ENCODE data around the gene KCNG2.

KCNG2 gene

GRCh38 chr18:79754022-79754761 lies 43.5 kb upstream of the KCNG2 start:
- Histone ChIP-seq H3K4me1 (ENCODE audit: insufficient read depth, low read length, poor library complexity, severe bottlenecking) (no peaks in the 10 kb centered on the region), H3K9me3 (ENCODE audit: insufficient read depth, low read depth, low read length) (no peaks in the 10 kb centered on the region), H3K4me2 (ENCODE audit: low read depth, low read length, poor library complexity, severe bottlenecking) (no peak overlapping the region), H3K27me3 (ENCODE audit: insufficient read depth, low read length, poor library complexity, severe bottlenecking) (no peaks in the 10 kb centered on the region), H3K36me3 (ENCODE audit: insufficient read depth, low read length) (peaks cover 27% of the 10 kb centered on the region; the same call in 1 of the 2 replicates), H3K9ac (ENCODE audit: low read depth, low read length, poor library complexity, severe bottlenecking) (no peak overlapping the region), H2AFZ (ENCODE audit: low read length) (no peak overlapping the region), H3K79me2 (ENCODE audit: insufficient read depth, low read length) (no peaks in the 10 kb centered on the region), H4K20me1 (ENCODE audit: insufficient read depth, low read length, poor library complexity, severe bottlenecking) (no peaks in the 10 kb centered on the region), H3K9me2 (replicated peaks; ENCODE audit: low read depth, low read length) (no peaks in the 10 kb centered on the region), H3K4me3 (ENCODE audit: low read length, poor library complexity, severe bottlenecking) (no peak overlapping the region), H3F3A (ENCODE audit: low read depth) (no peaks in the 10 kb centered on the region)
- TF ChIP-seq CTCF (conservative IDR thresholded peaks at IDR 0.05; ENCODE audit: low read length) (no peak), EZH2phosphoT487 (IDR thresholded peaks at IDR 0.05; ENCODE audit: borderline replicate concordance) (no peak)

GRCh38 chr18:79754831-79755351 lies 42.8 kb upstream of the KCNG2 start:
- H3K27me3 ChIP-seq (ENCODE audit: insufficient read depth, low read length, poor library complexity, severe bottlenecking), result no peaks in the 10 kb centered on the region
- no peaks in the 10 kb centered on the region for H3F3A ChIP-seq (ENCODE audit: low read depth)
- no peaks in the 10 kb centered on the region for H4K20me1 ChIP-seq (ENCODE audit: insufficient read depth, low read length, poor library complexity, severe bottlenecking)
- no peak overlapping the region for H3K9ac ChIP-seq (ENCODE audit: low read depth, low read length, poor library complexity, severe bottlenecking)
- no peaks in the 10 kb centered on the region for H3K4me1 ChIP-seq (ENCODE audit: insufficient read depth, low read length, poor library complexity, severe bottlenecking)
- no peaks in the 10 kb centered on the region for H3K79me2 ChIP-seq (ENCODE audit: insufficient read depth, low read length)
- TF ChIP-seq EZH2phosphoT487 (IDR thresholded peaks at IDR 0.05; ENCODE audit: borderline replicate concordance) (no peak), CTCF (conservative IDR thresholded peaks at IDR 0.05; ENCODE audit: low read length) (no peak)
- peaks cover 27% of the 10 kb centered on the region; the same call in 1 of the 2 replicates for H3K36me3 ChIP-seq (ENCODE audit: insufficient read depth, low read length)
- no peak overlapping the region for H3K4me3 ChIP-seq (ENCODE audit: low read length, poor library complexity, severe bottlenecking)
- H2AFZ ChIP-seq (ENCODE audit: low read length), result no peak overlapping the region
- no peaks in the 10 kb centered on the region for H3K9me2 ChIP-seq (replicated peaks; ENCODE audit: low read depth, low read length)
- peaks cover 3% of the 10 kb centered on the region; the same call in 1 of the 2 replicates for H3K9me3 ChIP-seq (ENCODE audit: insufficient read depth, low read depth, low read length)
- H3K4me2 ChIP-seq (ENCODE audit: low read depth, low read length, poor library complexity, severe bottlenecking), result no peak overlapping the region

- no peak overlapping the region for H3K4me3 ChIP-seq (ENCODE audit: low read length, poor library complexity, severe bottlenecking)
- no peak overlapping the region for H2AFZ ChIP-seq (ENCODE audit: low read length)
- H3K27me3 ChIP-seq (ENCODE audit: insufficient read depth, low read length, poor library complexity, severe bottlenecking), result no peaks in the 10 kb centered on the region
- TF ChIP-seq CTCF (conservative IDR thresholded peaks at IDR 0.05; ENCODE audit: low read length) (no peak), EZH2phosphoT487 (IDR thresholded peaks at IDR 0.05; ENCODE audit: borderline replicate concordance) (no peak)
- H3K9me2 ChIP-seq (replicated peaks; ENCODE audit: low read depth, low read length), result no peaks in the 10 kb centered on the region
- no peaks in the 10 kb centered on the region for H4K20me1 ChIP-seq (ENCODE audit: insufficient read depth, low read length, poor library complexity, severe bottlenecking)
- H3K9ac ChIP-seq (ENCODE audit: low read depth, low read length, poor library complexity, severe bottlenecking), result no peak overlapping the region
- peaks cover 27% of the 10 kb centered on the region; the same call in 1 of the 2 replicates for H3K36me3 ChIP-seq (ENCODE audit: insufficient read depth, low read length)
- no peaks in the 10 kb centered on the region for H3K79me2 ChIP-seq (ENCODE audit: insufficient read depth, low read length)
- no peaks in the 10 kb centered on the region for H3K4me1 ChIP-seq (ENCODE audit: insufficient read depth, low read length, poor library complexity, severe bottlenecking)
- no peaks in the 10 kb centered on the region for H3F3A ChIP-seq (ENCODE audit: low read depth)
- H3K9me3 ChIP-seq (ENCODE audit: insufficient read depth, low read depth, low read length), result peaks cover 3% of the 10 kb centered on the region; the same call in 1 of the 2 replicates
- H3K4me2 ChIP-seq (ENCODE audit: low read depth, low read length, poor library complexity, severe bottlenecking), result no peak overlapping the region
Observed at GRCh38 chr18:79755496-79756142, 42.1 kb upstream of the KCNG2 start.

Measured in Loucy (cell line).